Pancreas (tissue), 10 donors: ENCODE results near the gene DOCK3. TPM values are rescaled to one million over a fixed set of nuclear protein-coding genes. Genes with fewer than 3 reads are reported as not detected.

Experiments
- ATAC-seq, 4 donors: fragments of 200-7000 bp; cut with Tn5 transposase; one replicate each; pipeline versions ENCODE4 v1.8.0 to v1.9.1; 2020; ENCODE audit warnings: mild to moderate bottlenecking in 4 of 4, moderate library complexity in 4 of 4
- DNase-seq, 6 donors: peaks; one replicate each; pipeline ENCODE4 v3.0.0-alpha.2; 2020
- FAIRE-seq: peaks from 2 replicates; lab custom pipeline; 2012; peaks lifted over from hg19 to GRCh38; lab: Jason Lieb, UNC
- H3K27ac ChIP-seq, 4 donors: fragments of 200-600 bp; sonication (generic); 1 replicate in 3 of 4; 2 replicates in 1 of 4; pipeline versions ENCODE4 v1.5.0 to v1.8.0; 2020
- H3K27me3 ChIP-seq, 4 donors: fragments of 200-600 bp; one replicate each; pipeline ENCODE4 v1.8.0; 2021
- H3K36me3 ChIP-seq, 3 donors: fragments of 200-600 bp; sonication (generic) in 1 of 3; one replicate each; pipeline versions ENCODE4 v1.5.0 to v1.8.0; 2020 to 2021
- H3K4me1 ChIP-seq, 3 donors: fragments of 200-600 bp; one replicate each; pipeline ENCODE4 v1.8.0; 2021
- H3K4me3 ChIP-seq, 4 donors: fragments of 200-600 bp; sonication (generic) in 2 of 4; one replicate each; pipeline versions ENCODE4 v1.5.0 to v1.8.0; 2020 to 2021
- H3K9me3 ChIP-seq, 4 donors: fragments of 200-600 bp; one replicate each; pipeline ENCODE4 v1.8.0; 2021
- WGBS, 2 donors: extraction: QIAGEN DNeasy Blood & Tissue Kit; methylation state at CpG; one replicate each; pipeline ENCODE4 v1.1.7; 2013; 5-methylcytosine and 5-hydroxymethylcytosine counted together
- intact Hi-C, 3 donors: fragments of 100-400 bp; cut with DNase I; formaldehyde crosslinking; loops; one replicate each; pipeline versions ENCODE4 v1.11.1 to v1.14.2; 2022
- polyA plus RNA-seq, 2 donors: library from polyadenylated mRNA; stranded (reverse); fragments of 200-250 nt; gene quantifications; one replicate each; pipeline ENCODE4 v1.2.3, GENCODE V29; 2013
- total RNA-seq, 6 donors: library from RNA; stranded (reverse); fragmentation: NEBNext Ultra II Directional in 4 of 6; extraction: Animal tissue kit (Norgen Biotek cat#: 25700) in 4 of 6; gene quantifications; one replicate each; pipeline versions ENCODE4 v1.2.1 to v1.2.4, GENCODE V29; 2021 to 2023
- TF ChIP-seq, protein P1 (sequence below), 4 donors: fragments of 200-600 bp; sonication (generic) in 3 of 4; IDR thresholded peaks; one replicate each; pipeline versions ENCODE4 v1.5.0 to v1.8.0; 2021; ENCODE audit warnings: antibody characterized with exemption in 4 of 4
- donor health status: healthy with polysubstance abuse.
- donor health status: DM: no; HTN: no; CAD: no; lungs with moderate emphysema.
- donor health status: DM: no; HTN: no; CAD: no.
- donor health status: control.
- donor health status: control.
- donor health status: Bipolar disorder and iron deficiency.
- donor health status: DM: yes; HTN: yes; CAD: no.
- donor health status: DM: no; HTN: no; CAD: no.
- donor health status: DM: no; HTN: no; CAD: no.
- donor health status: DM: yes; HTN: yes; CAD: no.

The DOCK3 gene
- total and polyA plus RNA-seq, 8 donors: 0.09 to 1.5 (median 0.36) TPM

DNA sequence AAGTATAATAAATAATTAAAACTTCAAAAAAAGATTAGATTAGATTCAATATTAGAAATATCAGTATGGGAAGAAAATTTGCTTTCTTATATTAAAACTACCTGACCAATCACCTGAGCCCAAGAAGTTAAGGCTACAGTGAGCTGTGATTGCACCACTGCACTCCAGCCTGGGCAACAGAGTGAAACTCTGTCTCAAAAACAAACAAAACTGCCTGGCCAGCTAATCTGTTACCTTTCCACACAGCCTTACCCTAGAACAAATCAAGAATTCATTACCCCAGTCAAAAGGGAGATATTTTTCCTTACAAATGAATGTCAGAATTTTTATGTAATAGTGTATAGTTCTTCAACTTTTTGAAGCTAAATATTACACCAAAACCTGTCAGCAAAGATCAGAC lies 593.4 kb downstream of the DOCK3 start:
- Histone ChIP-seq H3K27me3 (no peaks in the 10 kb centered on the region), H3K27ac (no peak overlapping the region), H3K4me1 (no peaks in the 10 kb centered on the region), H3K9me3 (no peaks in the 10 kb centered on the region), H3K4me3 (no peak overlapping the region), H3K36me3 (no peaks in the 10 kb centered on the region)
- TF ChIP-seq, protein P1, sequence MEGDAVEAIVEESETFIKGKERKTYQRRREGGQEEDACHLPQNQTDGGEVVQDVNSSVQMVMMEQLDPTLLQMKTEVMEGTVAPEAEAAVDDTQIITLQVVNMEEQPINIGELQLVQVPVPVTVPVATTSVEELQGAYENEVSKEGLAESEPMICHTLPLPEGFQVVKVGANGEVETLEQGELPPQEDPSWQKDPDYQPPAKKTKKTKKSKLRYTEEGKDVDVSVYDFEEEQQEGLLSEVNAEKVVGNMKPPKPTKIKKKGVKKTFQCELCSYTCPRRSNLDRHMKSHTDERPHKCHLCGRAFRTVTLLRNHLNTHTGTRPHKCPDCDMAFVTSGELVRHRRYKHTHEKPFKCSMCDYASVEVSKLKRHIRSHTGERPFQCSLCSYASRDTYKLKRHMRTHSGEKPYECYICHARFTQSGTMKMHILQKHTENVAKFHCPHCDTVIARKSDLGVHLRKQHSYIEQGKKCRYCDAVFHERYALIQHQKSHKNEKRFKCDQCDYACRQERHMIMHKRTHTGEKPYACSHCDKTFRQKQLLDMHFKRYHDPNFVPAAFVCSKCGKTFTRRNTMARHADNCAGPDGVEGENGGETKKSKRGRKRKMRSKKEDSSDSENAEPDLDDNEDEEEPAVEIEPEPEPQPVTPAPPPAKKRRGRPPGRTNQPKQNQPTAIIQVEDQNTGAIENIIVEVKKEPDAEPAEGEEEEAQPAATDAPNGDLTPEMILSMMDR (IDR thresholded peaks at IDR 0.05): no peak
- FAIRE-seq (no peak), DNase-seq (no peak), ATAC-seq (no peak)
- intact Hi-C loops: no loop called here

DNA sequence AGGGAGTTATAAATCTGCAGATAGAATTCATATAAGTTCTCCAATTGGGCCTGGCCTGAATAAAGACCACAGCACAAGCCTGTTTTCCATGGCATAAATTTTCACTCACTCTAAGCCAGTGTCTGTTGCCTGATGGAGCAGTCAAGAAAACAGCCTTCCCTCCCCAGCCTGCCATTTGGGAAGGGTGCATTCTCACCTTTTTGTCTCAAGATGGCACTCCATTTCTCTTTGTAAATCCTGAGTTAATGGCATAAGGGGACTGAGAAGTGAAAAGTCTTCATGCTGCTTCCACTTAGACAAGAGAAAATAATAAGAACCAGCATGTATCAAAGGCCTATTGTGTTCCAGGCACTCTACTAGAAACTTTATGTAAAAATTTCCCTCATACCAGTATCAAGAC lies 594.7 kb downstream of the DOCK3 start:
- TF ChIP-seq, protein P1 (IDR thresholded peaks at IDR 0.05): no peak
- Histone ChIP-seq H3K36me3 (no peaks in the 10 kb centered on the region), H3K27ac (no peak overlapping the region), H3K4me3 (no peak overlapping the region), H3K9me3 (no peaks in the 10 kb centered on the region), H3K27me3 (no peaks in the 10 kb centered on the region), H3K4me1 (no peaks in the 10 kb centered on the region)
- no peak for FAIRE-seq
- intact Hi-C loops: no loop called here
- no peak for DNase-seq
- no peak for ATAC-seq

DNA sequence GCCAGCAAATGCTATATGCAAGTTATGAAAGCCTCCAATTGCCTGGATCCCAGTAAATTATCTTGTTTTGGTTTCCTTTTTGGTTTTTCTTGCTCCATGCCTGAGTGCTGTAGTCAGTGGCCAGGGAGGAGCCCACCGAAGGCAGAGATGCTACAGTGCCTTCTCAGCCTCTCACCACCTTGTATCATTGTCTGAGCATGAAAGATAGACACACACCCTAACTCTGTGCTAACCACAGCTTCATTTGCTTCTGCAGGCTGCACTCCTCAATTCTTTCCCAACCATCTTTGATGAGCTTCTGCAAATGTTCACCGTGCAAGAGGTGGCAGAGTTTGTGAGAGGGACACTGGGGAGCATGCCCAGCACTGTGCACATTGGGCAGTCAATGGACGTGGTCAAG lies 595.8 kb downstream of the DOCK3 start:
- DNase-seq (no peak), FAIRE-seq (no peak), ATAC-seq (no peak)
- Histone ChIP-seq H3K27me3 (no peaks in the 10 kb centered on the region), H3K9me3 (no peaks in the 10 kb centered on the region), H3K4me3 (no peak overlapping the region), H3K4me1 (no peaks in the 10 kb centered on the region), H3K27ac (no peak overlapping the region), H3K36me3 (no peaks in the 10 kb centered on the region)
- WGBS, 2 donors: 74% methylated on average over 3 of the region's 3 CpGs
- TF ChIP-seq, protein P1 (IDR thresholded peaks at IDR 0.05): no peak
- intact Hi-C loops: no loop called here

DNA sequence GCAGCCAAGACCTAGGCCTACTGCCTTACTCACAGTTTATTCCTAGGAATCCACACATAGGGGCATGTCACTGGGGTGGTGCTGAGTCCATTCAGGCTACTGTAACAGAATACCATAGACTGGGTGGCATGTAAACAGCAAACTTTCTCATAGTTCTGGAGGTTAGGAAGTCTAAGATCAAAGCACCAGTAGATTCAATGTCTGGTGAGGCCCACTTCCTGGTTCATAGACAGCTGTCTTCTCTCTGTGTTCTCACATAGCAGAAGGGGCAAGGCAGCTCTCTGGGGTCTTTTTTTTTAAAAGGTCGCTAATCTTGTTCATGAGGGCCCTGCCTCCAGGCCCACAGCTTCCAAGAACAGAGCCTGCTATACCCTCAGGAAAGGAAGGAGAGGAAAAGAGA lies 596.4 kb downstream of the DOCK3 start:
- no peaks in the 10 kb centered on the region for H3K36me3 ChIP-seq
- intact Hi-C loops: no loop called here
- H3K4me1 ChIP-seq: no peaks in the 10 kb centered on the region
- ATAC-seq: no peak
- H3K27ac ChIP-seq: no peak overlapping the region
- H3K9me3 ChIP-seq: no peaks in the 10 kb centered on the region
- no peaks in the 10 kb centered on the region for H3K27me3 ChIP-seq
- no peak for FAIRE-seq
- H3K4me3 ChIP-seq: no peak overlapping the region
- 83 to 86% methylated on average over 1 of the region's 1 CpG for WGBS, 2 donors
- TF ChIP-seq, protein P1 (IDR thresholded peaks at IDR 0.05): no peak
- no peak for DNase-seq

DNA sequence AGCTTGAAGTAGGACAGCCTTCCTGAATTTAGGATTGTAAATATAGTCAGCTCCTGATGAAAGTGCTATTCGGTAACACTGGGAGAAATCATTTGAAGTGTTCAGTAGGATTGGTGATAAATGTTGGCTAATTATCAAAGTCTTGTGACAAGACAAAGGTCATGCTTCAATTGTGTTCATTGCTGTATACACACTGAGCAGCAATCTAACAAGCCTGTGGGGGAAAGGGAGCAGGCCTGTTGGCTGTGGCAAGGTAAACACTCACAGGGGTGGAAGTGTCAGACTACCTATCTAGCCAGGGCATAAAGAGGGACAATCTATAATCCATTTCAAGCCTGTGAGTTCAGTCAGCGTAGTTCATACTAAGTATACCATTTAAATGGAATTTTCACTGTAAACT lies 599.3 kb downstream of the DOCK3 start:
- no peak for ATAC-seq
- intact Hi-C loops: no loop called here
- FAIRE-seq: no peak
- no peak for DNase-seq
- TF ChIP-seq, protein P1 (IDR thresholded peaks at IDR 0.05): no peak
- H3K27ac ChIP-seq: no peak overlapping the region
- H3K36me3 ChIP-seq: no peaks in the 10 kb centered on the region
- H3K4me3 ChIP-seq: no peak overlapping the region
- 41 to 54% methylated on average over 2 of the region's 2 CpGs for WGBS, 2 donors
- no peaks in the 10 kb centered on the region for H3K4me1 ChIP-seq
- H3K9me3 ChIP-seq: no peaks in the 10 kb centered on the region
- no peaks in the 10 kb centered on the region for H3K27me3 ChIP-seq
